Measurements from ENCODE around the gene LRMDA.

DNA sequence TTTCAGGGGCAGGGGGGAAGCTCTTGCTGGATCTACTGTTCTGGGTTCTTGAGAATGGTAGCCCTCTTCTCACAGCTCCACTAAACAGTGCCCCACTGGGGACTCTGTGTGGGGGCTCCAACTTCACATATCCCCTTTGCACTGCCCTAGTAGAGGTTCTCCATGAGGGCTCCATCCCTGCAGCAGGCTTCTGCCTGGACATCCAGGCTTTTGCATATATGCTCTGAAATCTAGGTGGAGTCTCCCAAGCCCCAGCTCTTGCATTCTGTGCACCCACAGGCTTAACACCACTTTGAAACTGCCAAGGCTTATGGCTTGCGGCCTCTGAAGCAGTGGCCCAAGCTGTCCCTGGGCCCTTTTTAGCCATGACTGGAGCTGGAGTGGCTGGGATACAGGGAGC is 150.7 kb downstream of the LRMDA start:
- TF ChIP-seq, protein P1, sequence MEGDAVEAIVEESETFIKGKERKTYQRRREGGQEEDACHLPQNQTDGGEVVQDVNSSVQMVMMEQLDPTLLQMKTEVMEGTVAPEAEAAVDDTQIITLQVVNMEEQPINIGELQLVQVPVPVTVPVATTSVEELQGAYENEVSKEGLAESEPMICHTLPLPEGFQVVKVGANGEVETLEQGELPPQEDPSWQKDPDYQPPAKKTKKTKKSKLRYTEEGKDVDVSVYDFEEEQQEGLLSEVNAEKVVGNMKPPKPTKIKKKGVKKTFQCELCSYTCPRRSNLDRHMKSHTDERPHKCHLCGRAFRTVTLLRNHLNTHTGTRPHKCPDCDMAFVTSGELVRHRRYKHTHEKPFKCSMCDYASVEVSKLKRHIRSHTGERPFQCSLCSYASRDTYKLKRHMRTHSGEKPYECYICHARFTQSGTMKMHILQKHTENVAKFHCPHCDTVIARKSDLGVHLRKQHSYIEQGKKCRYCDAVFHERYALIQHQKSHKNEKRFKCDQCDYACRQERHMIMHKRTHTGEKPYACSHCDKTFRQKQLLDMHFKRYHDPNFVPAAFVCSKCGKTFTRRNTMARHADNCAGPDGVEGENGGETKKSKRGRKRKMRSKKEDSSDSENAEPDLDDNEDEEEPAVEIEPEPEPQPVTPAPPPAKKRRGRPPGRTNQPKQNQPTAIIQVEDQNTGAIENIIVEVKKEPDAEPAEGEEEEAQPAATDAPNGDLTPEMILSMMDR (IDR thresholded peaks at IDR 0.05; ENCODE audit: insufficient read depth, low read length, poor library complexity, severe bottlenecking), result no peak
- TF ChIP-seq EZH2phosphoT487 (conservative IDR thresholded peaks at IDR 0.05; ENCODE audit: low read length), result no peak

All from SU-DHL-6 (cell line).